HUES6 (cell line): ENCODE measurements around the gene KCNN1.
"Not testable (repeated sequence)": the region's sequence is repeated elsewhere in the genome, so short reads cannot be mapped to it uniquely, and the experiment has no call there.

Source experiments
- H3K27ac ChIP-seq: 2 replicates; pipeline ENCODE4 v1.7.0; 2013; ENCODE audit warnings: low read depth, mild to moderate bottlenecking, low read length, inconsistent platforms
- H3K27me3 ChIP-seq: 2 replicates; pipeline ENCODE4 v1.6.1; 2013; ENCODE audit warnings: low read length; ENCODE audit not compliant: control insufficient read depth, insufficient read depth
- H3K36me3 ChIP-seq: 2 replicates; pipeline ENCODE4 v1.6.1; 2013; ENCODE audit warnings: low read length; ENCODE audit not compliant: control insufficient read depth, insufficient read depth
- H3K4me1 ChIP-seq: 2 replicates; pipeline ENCODE4 v1.6.1; 2013; ENCODE audit warnings: low read length; ENCODE audit not compliant: control insufficient read depth, insufficient read depth
- H3K4me3 ChIP-seq: 2 replicates; pipeline ENCODE4 v1.5.1; 2013; ENCODE audit warnings: low read depth, low read length
- H3K9ac ChIP-seq: one replicate; pipeline ENCODE4 v1.6.1; 2013; ENCODE audit warnings: mild to moderate bottlenecking, low read length
- H3K9me3 ChIP-seq: 2 replicates; pipeline ENCODE4 v1.6.1; 2013; ENCODE audit warnings: low read depth, low read length; ENCODE audit not compliant: control insufficient read depth, insufficient read depth

The KCNN1 gene

DNA sequence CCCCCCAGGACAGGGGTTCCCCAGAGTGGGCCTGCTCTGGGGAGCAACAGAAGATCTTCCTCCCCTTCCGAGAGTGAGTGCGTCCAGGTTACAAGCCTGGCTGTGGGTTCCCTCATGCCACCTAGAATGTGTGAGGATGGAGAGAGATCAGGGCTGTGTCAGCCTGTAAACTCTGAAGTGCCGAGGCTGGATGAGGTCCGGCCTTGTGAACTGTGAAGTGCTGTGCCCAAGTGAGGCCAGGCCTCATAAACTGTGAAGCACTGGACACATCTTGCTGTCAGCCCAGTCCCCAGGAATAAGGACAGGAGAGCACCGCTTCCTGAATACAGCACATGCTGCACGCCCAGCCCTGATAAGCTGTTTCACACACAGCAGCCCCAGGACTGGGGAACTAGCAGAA, 7.6 kb downstream of the KCNN1 start:
- Histone ChIP-seq H3K27ac (no peak overlapping the region), H3K9me3 (no peaks in the 10 kb centered on the region), H3K36me3 (peaks cover 18% of the 10 kb centered on the region), H3K27me3 (no peaks in the 10 kb centered on the region), H3K9ac (no peak overlapping the region), H3K4me1 (peaks cover 4% of the 10 kb centered on the region; the same call in 1 of the 2 replicates), H3K4me3 (no peak overlapping the region)

DNA sequence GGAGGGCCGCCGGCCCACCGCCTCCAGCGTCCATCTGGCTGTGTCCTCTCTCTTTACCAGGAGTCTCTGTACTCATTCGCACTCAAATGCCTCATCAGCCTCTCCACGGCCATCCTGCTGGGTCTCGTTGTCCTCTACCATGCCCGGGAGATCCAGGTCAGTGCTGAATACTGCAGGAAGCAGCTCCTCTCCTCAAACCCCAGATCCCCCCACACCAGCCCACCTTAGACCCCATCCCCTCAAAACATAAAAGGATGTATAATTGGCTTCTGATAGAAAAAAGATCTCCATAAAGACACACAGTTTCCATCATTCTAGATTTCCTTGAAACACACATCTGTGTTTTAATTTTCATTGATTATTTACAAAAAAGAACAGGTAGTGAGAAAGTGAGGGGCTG, 8.1 kb downstream of the KCNN1 start:
- Histone ChIP-seq H3K4me3 (no peak overlapping the region), H3K27ac (no peak overlapping the region), H3K9ac (no peak overlapping the region), H3K9me3 (no peaks in the 10 kb centered on the region), H3K27me3 (no peaks in the 10 kb centered on the region), H3K36me3 (peaks cover 18% of the 10 kb centered on the region), H3K4me1 (no peaks in the 10 kb centered on the region)

DNA sequence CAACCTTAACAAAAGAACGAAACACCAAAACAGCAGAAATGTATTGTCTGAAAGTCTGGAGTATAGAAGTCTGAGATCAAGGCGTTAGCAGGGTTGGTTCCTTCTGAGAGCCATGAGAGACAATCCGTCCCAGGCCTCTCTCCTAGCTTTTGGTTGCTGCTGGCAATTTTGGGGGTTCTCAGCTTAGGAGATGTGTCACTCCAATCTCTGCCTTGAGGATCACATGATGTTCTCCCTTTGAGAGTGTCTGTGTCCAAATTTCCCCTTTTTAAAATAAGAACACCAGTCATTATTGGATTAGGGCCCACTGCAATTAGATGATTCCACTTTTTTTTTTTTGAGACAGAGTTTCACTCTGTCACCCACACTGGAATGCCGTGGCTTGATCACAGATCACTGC, 10.1 kb downstream of the KCNN1 start:
- no peak overlapping the region for H3K4me3 ChIP-seq
- no peak overlapping the region for H3K27ac ChIP-seq
- no peaks in the 10 kb centered on the region for H3K27me3 ChIP-seq
- no peaks in the 10 kb centered on the region for H3K4me1 ChIP-seq
- H3K9me3 ChIP-seq: no peaks in the 10 kb centered on the region
- peaks cover 21% of the 10 kb centered on the region for H3K36me3 ChIP-seq
- H3K9ac ChIP-seq: no peak overlapping the region

DNA sequence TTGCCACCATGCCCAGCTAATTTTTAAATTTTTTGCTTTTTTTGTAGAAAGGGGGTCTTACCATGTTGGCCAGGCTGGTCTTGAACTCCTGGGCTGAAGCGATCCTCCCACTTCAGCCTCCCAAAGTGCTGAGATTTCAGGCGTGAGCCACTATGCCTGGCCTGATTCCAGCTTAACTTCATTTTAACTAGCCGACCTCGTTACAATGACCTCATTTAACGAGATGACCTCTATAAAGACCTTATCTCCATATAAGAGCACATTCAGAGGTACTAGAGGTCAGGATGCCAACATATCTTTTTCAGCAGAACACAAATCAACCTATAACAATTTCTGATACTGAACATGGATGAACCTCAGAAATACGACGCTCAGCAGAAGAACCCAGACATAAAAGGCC, 10.6 kb downstream of the KCNN1 start:
- Histone ChIP-seq H3K9me3 (no peaks in the 10 kb centered on the region), H3K27me3 (no peaks in the 10 kb centered on the region), H3K4me1 (no peaks in the 10 kb centered on the region), H3K4me3 (no peak overlapping the region), H3K36me3 (peaks cover 23% of the 10 kb centered on the region), H3K27ac (no peak overlapping the region), H3K9ac (no peak overlapping the region)

DNA sequence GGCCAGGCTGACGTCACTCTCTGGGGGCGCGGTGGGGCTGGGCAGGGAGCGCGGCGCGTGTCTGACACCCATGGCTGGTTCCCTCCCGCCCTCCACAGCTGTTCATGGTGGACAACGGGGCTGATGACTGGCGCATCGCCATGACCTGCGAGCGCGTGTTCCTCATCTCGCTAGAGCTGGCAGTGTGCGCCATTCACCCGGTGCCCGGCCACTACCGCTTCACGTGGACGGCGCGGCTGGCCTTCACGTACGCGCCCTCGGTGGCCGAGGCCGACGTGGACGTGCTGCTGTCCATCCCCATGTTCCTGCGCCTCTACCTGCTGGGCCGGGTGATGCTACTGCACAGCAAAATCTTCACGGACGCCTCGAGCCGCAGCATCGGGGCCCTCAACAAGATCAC, 14.7 kb downstream of the KCNN1 start:
- Histone ChIP-seq H3K4me3 (no peak overlapping the region), H3K27ac (no peak overlapping the region), H3K4me1 (no peaks in the 10 kb centered on the region), H3K27me3 (no peaks in the 10 kb centered on the region), H3K9ac (no peak overlapping the region), H3K9me3 (no peaks in the 10 kb centered on the region), H3K36me3 (0 out of 2 replicates have a peak, but pooled peaks cover 5% of the 10 kb centered on the region)

DNA sequence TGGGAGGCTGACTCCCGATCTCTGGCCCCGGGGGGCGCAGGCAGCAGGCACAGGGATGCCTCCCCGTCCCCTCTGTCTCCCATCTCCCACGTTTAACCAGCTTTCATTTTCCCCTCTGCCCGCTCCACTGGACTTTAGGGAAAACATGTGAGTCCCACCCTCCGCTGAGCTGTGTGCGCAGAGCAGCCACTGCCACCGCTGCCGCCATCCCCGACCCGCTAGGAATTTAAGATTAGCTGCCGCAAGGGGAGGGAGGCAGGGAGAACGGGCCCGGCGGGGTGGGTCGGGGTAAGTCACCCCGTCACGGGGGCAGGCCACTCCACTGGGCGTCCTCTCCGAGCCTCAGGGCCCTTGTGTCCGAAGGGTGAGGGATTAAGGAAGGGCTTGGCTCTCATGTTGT, 15.5 kb downstream of the KCNN1 start:
- 0 out of 2 replicates have a peak, but pooled peaks cover 5% of the 10 kb centered on the region for H3K36me3 ChIP-seq
- H3K4me1 ChIP-seq: no peaks in the 10 kb centered on the region
- no peak overlapping the region for H3K9ac ChIP-seq
- H3K27me3 ChIP-seq: no peaks in the 10 kb centered on the region
- no peak overlapping the region for H3K4me3 ChIP-seq
- H3K27ac ChIP-seq: no peak overlapping the region
- no peaks in the 10 kb centered on the region for H3K9me3 ChIP-seq

DNA sequence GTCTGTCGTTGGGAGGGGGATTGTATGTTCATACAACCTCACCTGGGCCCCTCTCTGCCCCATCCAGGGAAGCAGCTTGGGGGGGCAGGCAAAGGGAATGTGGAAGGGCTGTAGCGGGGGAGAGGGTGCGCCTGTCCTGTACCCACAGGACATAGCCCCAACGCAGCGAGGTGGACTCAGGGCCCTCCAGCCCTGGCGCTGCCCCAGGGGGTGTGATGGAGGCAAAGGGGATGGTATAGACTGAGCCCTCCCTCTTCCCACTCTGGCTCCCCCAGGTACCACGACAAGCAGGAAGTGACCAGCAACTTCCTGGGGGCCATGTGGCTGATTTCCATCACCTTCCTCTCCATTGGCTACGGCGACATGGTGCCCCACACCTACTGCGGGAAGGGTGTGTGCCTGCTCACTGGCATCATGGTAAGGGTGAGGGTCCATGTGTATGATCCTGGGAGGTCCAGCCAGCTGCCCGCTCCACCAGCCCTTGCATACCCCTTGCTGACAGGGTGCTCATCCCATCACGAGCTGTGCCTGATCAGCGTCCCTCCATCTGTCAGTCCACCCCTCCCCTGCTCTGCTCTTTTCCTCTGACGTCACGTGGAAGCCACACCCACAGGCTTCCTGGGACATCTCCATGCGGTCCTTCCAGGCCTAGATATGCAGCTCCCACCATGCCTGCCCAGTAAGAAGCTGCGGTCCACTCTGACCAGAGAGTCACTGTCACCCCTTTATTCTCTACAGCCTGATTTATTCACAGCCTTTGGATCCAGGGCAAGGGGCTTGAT, 18.3 kb downstream of the KCNN1 start:
- Histone ChIP-seq H3K4me1 (no peaks in the 10 kb centered on the region), H3K9ac (no peak overlapping the region), H3K4me3 (no peak overlapping the region), H3K27me3 (no peaks in the 10 kb centered on the region), H3K9me3 (no peaks in the 10 kb centered on the region), H3K36me3 (peaks cover 21% of the 10 kb centered on the region), H3K27ac (no peak overlapping the region)

DNA sequence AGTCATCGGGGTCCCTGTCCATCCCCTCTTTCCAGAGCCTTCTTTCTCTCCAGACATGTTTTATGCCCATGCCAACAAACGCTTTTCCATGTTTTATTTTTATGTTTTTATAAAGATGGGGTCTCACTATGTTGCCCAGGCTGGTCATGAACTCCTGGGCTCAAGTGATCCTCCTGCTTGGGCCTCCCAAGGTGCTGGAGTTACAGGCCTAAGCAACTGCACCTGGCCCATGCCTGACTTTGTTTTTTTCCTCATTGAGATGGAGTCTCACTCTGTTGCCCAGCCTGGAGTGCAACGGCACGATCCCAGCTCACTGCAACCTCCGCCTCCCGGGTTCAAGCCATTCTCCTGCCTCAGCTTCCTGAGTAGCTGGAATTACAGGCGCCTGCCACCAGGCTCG, 19.7 kb downstream of the KCNN1 start:
- H3K27ac ChIP-seq, H3K4me3 ChIP-seq, H3K4me1 ChIP-seq, H3K27me3 ChIP-seq, H3K9ac ChIP-seq, H3K9me3 ChIP-seq: not testable (repeated sequence)
- peaks cover 18% of the 10 kb centered on the region for H3K36me3 ChIP-seq

DNA sequence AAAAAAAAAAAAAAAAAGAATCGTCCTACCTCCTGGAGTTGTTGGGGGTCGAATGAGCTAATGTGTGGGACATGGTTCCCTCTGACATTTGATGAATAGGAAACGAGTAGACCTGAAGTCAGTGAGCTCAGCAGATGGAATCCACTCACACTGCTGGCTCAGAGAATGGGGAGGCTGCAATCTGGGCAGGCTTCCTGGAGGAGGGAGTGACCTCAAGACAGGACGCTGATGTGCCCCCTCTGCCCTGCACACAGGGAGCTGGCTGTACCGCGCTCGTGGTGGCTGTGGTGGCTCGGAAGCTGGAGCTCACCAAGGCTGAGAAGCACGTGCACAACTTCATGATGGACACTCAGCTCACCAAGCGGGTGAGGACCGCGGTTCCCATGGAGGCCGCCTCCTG, 21.3 kb downstream of the KCNN1 start:
- H3K4me1 ChIP-seq: no peaks in the 10 kb centered on the region
- H3K27me3 ChIP-seq: no peaks in the 10 kb centered on the region
- H3K9ac ChIP-seq: no peak overlapping the region
- no peak overlapping the region for H3K4me3 ChIP-seq
- H3K36me3 ChIP-seq: peaks cover 15% of the 10 kb centered on the region
- no peak overlapping the region for H3K27ac ChIP-seq
- H3K9me3 ChIP-seq: no peaks in the 10 kb centered on the region

DNA sequence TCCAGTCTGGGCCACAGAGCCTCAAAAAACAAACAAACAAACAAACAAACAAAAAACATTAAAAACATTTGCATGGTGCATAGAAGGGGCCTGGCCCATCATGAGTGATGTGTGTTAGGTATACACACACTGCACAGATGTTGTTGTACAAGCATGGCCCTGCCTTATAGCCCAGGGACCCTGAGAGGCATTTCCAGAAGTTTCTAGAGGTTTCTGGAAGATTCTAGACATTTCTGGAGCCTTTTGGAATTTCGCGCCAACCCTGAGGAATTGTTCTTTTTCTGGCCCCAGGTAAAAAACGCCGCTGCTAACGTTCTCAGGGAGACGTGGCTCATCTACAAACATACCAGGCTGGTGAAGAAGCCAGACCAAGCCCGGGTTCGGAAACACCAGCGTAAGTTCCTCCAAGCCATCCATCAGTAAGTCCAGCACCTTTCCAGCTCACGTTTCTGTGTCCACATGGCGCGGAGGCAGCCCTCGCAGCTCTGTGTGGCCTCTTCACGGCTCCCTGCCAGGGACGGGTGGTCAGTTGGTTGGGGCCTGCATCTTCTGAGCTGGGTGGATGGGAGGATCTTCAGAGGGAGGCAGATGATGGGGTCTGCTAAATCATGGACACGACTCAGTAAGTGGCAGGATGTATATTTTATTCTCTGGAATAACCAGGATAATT, 22.7 kb downstream of the KCNN1 start:
- Histone ChIP-seq H3K9me3 (no peaks in the 10 kb centered on the region), H3K4me1 (no peaks in the 10 kb centered on the region), H3K4me3 (no peak overlapping the region), H3K36me3 (peaks cover 15% of the 10 kb centered on the region), H3K27me3 (no peaks in the 10 kb centered on the region), H3K27ac (no peak overlapping the region), H3K9ac (no peak overlapping the region)

DNA sequence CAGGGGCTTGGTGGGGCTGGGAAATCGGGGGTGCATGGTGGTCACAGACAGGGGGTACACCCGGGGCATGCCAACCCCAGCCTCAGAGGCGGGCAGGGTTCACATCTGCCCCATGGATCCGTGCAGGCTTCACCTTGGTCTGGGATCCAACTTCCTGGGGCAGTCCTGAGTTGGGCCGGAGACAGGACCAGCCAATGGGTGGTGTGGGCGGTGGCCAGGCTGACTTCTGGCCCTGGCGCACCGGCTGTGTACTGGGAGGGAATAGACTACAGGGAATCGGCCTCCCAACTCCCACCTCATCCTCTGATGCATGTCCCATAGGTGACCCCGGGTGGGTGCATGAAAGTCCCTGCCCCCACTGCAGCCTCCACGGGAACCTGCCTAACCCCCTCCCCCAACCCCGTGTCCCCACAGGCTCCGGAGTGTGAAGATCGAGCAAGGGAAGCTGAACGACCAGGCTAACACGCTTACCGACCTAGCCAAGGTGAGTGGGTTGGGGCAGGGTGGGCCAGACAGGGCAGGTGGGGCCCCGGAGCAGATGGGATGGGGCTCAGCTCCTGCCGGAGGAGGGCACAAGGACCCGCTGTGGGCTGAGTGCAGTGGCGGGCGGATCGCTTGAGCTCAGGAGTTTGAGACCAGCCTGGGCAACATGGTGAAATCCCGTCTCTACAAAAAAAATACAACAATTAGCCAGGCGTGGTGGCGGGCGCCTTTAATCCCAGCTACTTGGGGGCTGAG, 26.3 kb downstream of the KCNN1 start:
- H3K9ac ChIP-seq: no peak overlapping the region
- peaks cover 10% of the 10 kb centered on the region for H3K36me3 ChIP-seq
- no peaks in the 10 kb centered on the region for H3K9me3 ChIP-seq
- no peaks in the 10 kb centered on the region for H3K4me1 ChIP-seq
- no peak overlapping the region for H3K27ac ChIP-seq
- H3K4me3 ChIP-seq: no peak overlapping the region
- H3K27me3 ChIP-seq: no peaks in the 10 kb centered on the region
